Measurements from ENCODE around the gene TIGD3. TPM values are rescaled to one million over a fixed set of nuclear protein-coding genes. Genes with fewer than 3 reads are reported as not detected.

The TIGD3 gene
- polyA plus RNA-seq, 1 donor (not counting 4 experiments of a cell fraction or from before 2014, with no cell fraction given) = not detected

DNA sequence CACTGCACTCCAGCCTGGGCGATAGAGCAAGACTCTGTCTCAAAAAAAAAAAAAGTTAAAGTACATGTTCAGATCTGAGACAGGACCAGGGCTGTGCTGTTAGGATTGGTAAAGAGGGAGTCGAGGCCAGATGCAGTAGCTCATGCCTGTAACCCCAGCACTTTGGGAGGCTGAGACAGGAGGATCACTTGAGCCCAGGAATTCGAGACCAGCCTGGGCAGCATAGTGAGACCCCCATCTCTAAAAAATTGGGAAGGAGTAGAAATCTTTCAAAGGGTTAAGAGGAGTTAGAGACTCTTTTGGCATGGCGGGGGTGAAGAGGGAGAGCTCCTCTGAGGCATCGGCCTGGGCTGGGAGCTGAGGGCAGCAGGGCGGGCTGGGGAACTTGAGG is 16.1 kb downstream of the TIGD3 start:
- TF ChIP-seq EZH2 (IDR thresholded peaks at IDR 0.05; ENCODE audit: low read length) = no peak
- TF ChIP-seq, protein P1, sequence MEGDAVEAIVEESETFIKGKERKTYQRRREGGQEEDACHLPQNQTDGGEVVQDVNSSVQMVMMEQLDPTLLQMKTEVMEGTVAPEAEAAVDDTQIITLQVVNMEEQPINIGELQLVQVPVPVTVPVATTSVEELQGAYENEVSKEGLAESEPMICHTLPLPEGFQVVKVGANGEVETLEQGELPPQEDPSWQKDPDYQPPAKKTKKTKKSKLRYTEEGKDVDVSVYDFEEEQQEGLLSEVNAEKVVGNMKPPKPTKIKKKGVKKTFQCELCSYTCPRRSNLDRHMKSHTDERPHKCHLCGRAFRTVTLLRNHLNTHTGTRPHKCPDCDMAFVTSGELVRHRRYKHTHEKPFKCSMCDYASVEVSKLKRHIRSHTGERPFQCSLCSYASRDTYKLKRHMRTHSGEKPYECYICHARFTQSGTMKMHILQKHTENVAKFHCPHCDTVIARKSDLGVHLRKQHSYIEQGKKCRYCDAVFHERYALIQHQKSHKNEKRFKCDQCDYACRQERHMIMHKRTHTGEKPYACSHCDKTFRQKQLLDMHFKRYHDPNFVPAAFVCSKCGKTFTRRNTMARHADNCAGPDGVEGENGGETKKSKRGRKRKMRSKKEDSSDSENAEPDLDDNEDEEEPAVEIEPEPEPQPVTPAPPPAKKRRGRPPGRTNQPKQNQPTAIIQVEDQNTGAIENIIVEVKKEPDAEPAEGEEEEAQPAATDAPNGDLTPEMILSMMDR (optimal IDR thresholded peaks at IDR 0.05 in 1 of 3, IDR thresholded peaks at IDR 0.05 in 1 of 3, conservative IDR thresholded peaks at IDR 0.05 in 1 of 3; ENCODE audit: extremely low read depth in 1 of 3, insufficient read depth in 2 of 3, low read length in 3 of 3) = no peak

DNA sequence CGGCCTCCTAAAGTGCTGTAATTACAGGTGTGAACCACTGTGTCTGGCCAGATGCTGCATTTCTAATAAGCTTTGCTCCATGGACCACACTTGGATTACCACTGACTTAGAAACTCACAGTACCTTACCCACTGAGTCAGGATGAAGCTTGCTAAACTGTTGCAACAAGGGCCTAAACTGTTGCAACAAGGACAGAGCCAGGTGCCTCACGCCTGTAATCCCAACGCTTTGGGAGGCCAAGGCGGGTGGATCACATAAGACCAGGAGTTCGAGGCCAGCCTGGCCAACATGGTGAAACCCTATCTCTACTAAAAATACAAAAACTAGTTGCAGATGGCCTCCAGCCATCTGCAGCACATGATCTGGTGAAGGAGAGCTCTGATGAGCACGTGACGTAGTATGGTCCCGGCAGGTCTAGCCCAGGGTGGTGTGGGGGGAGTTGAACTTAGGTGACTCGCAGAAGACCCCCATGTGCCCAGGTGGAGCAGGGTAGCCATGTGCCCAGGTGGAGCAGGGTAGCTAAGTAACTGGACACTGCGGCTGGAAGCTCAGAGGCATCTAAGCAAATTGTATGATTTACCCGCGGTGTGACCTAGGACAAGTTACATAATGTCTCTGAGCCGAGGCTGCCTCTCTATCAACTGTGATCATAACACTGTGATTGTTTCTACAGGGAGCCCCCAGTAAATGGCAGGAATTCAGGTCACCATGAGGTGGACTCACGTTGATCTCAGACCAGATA is 19.5 kb downstream of the TIGD3 start:
- H3K9me3 ChIP-seq (ENCODE audit: control insufficient read depth, low read depth, low read length) = no peaks in the 10 kb centered on the region
- H3K9ac ChIP-seq (ENCODE audit: control insufficient read depth, extremely low read depth, insufficient read depth, low read length) = no peak overlapping the region
- H3K27ac ChIP-seq (ENCODE audit: control insufficient read depth, insufficient read depth, low read length) = no peak overlapping the region
- no peak overlapping the region for H3K4me2 ChIP-seq (ENCODE audit: control insufficient read depth, extremely low read depth, insufficient read depth, low read depth, low read length)
- FAIRE-seq = no peak
- no peak overlapping the region for H2AFZ ChIP-seq (ENCODE audit: control insufficient read depth, low read length)
- no peak for DNase-seq (ENCODE audit: low read depth, low spot score)
- H3K36me3 ChIP-seq (ENCODE audit: control insufficient read depth in 2 of 2, extremely low read depth in 1 of 2, insufficient read depth in 2 of 2, low read length in 2 of 2) = no peaks in the 10 kb centered on the region
- dilution Hi-C loops (cut with MboI; ENCODE audit: extremely low pct_ligation_motif_present, low sequenced_read_pairs) = no loop called here
- H3K27me3 ChIP-seq (ENCODE audit: control insufficient read depth, extremely low read depth, insufficient read depth, low read length) = no peaks in the 10 kb centered on the region
- no peak overlapping the region for H3K4me3 ChIP-seq (ENCODE audit: control insufficient read depth in 2 of 3, extremely low read depth in 1 of 3, insufficient read depth in 2 of 3, low read depth in 1 of 3, low read length in 3 of 3)
- no peaks in the 10 kb centered on the region for H3K4me1 ChIP-seq (ENCODE audit: control insufficient read depth, extremely low read depth, insufficient read depth, low read length)
- no peaks in the 10 kb centered on the region for H4K20me1 ChIP-seq (ENCODE audit: control insufficient read depth, extremely low read depth, insufficient read depth, low read length)
- H3K9me1 ChIP-seq (ENCODE audit: control insufficient read depth, extremely low read depth, insufficient read depth, low read length) = no peaks in the 10 kb centered on the region
- H3K79me2 ChIP-seq (ENCODE audit: control insufficient read depth, insufficient read depth, low read length) = no peaks in the 10 kb centered on the region
- no peak for TF ChIP-seq EZH2 (IDR thresholded peaks at IDR 0.05; ENCODE audit: low read length)
- TF ChIP-seq, protein P1 (optimal IDR thresholded peaks at IDR 0.05 in 1 of 3, IDR thresholded peaks at IDR 0.05 in 1 of 3, conservative IDR thresholded peaks at IDR 0.05 in 1 of 3; ENCODE audit: extremely low read depth in 1 of 3, insufficient read depth in 2 of 3, low read length in 3 of 3) = no peak

More for the DNA sequence above, 16.1 kb downstream of the TIGD3 start:
- FAIRE-seq (no peak), DNase-seq (ENCODE audit: low read depth, low spot score) (no peak)
- H3K36me3 ChIP-seq (ENCODE audit: control insufficient read depth in 2 of 2, extremely low read depth in 1 of 2, insufficient read depth in 2 of 2, low read length in 2 of 2) = no peaks in the 10 kb centered on the region
- H3K9me3 ChIP-seq (ENCODE audit: control insufficient read depth, low read depth, low read length) = no peaks in the 10 kb centered on the region
- H4K20me1 ChIP-seq (ENCODE audit: control insufficient read depth, extremely low read depth, insufficient read depth, low read length) = no peaks in the 10 kb centered on the region
- H3K9me1 ChIP-seq (ENCODE audit: control insufficient read depth, extremely low read depth, insufficient read depth, low read length) = no peaks in the 10 kb centered on the region
- no peak overlapping the region for H3K4me2 ChIP-seq (ENCODE audit: control insufficient read depth, extremely low read depth, insufficient read depth, low read depth, low read length)
- H3K27ac ChIP-seq (ENCODE audit: control insufficient read depth, insufficient read depth, low read length) = no peak overlapping the region
- H3K79me2 ChIP-seq (ENCODE audit: control insufficient read depth, insufficient read depth, low read length) = no peaks in the 10 kb centered on the region
- no peak overlapping the region for H3K9ac ChIP-seq (ENCODE audit: control insufficient read depth, extremely low read depth, insufficient read depth, low read length)
- peaks cover 3% of the 10 kb centered on the region for H3K4me1 ChIP-seq (ENCODE audit: control insufficient read depth, extremely low read depth, insufficient read depth, low read length)
- H3K4me3 ChIP-seq (ENCODE audit: control insufficient read depth in 2 of 3, extremely low read depth in 1 of 3, insufficient read depth in 2 of 3, low read depth in 1 of 3, low read length in 3 of 3) = no peak overlapping the region
- H3K27me3 ChIP-seq (ENCODE audit: control insufficient read depth, extremely low read depth, insufficient read depth, low read length) = no peaks in the 10 kb centered on the region
- no peak overlapping the region for H2AFZ ChIP-seq (ENCODE audit: control insufficient read depth, low read length)
- dilution Hi-C loops (cut with MboI; ENCODE audit: extremely low pct_ligation_motif_present, low sequenced_read_pairs) = no loop called here
